ENCODE measurements around the gene MANSC1. TPM values are rescaled to one million over a fixed set of nuclear protein-coding genes. Genes with fewer than 3 reads are reported as not detected.
"Not testable (repeated sequence)": the region's sequence is repeated elsewhere in the genome, so short reads cannot be mapped to it uniquely, and the experiment has no call there.

MANSC1 gene
- total RNA-seq, 1 donor from 2014 or later, result 72.1 TPM

GRCh38 chr12:12319451-12320183 lies 30.4 kb downstream of the MANSC1 start:
- TF ChIP-seq CTCF (IDR thresholded peaks at IDR 0.05), result no peak
- Histone ChIP-seq H3K4me3 (peak overlapping the region in 1 of 2 donors; percentile 14), H3K4me1 (peaks cover 0 to 6% of the 10 kb centered on the region in 2 donors), H3K27ac (peak overlapping the region; percentile 38 to 51), H3K9me3 (no peaks in the 10 kb centered on the region), H3K36me3 (no peaks in the 10 kb centered on the region), H3K27me3 (no peaks in the 10 kb centered on the region)
- no peak for DNase-seq (ENCODE audit: low spot score in 2 of 2)
- intact Hi-C loops (cut with DNase I), result loop anchor here (10.0 kb wide), 1 partner anchor 145 kb away; no protein-coding TSS in a partner anchor

DNA sequence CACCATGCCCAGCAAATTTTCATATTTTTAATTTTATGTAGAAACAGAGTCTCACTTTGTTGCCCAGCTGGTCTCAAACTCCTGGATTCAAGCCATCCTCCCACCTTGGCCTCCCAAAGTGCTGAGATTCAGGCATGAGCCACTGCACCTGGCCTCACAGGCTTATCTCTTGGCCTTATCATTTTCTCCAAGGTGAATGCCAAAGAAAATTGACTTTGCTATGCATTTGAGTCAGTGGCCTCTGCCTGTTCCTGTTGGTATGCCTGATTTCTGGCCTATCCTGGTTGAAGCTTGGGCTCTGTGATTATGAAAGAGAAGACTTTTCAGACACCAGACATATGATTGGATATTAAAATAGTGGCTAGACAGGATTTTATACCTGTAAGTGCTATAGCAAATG lies 34.2 kb downstream of the MANSC1 start:
- intact Hi-C loops (cut with DNase I), result no loop called here

DNA sequence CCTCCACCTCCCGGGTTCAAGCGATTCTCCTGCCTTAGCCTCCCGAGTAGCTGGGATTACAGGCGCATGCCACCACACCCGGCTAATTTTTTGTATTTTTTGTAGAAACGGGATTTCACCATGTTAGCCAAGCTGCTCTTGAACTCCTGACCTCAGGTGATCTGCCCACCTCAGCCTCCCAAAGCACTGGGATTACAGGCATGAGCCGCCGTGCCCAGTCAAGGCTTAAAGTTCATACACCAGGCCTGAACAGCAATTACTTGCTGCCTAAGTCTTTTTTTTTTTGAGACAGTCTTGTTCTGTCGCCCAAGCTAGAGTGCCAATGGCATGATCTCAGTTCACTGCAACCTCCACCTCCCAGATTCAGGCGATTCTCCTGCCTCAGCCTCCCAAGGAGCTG lies 39.3 kb downstream of the MANSC1 start:
- H3K4me1 ChIP-seq; H3K27ac ChIP-seq; H3K9me3 ChIP-seq; H3K4me3 ChIP-seq; H3K36me3 ChIP-seq; intact Hi-C loops (cut with DNase I); DNase-seq (ENCODE audit: low spot score in 2 of 2); H3K27me3 ChIP-seq: not testable (repeated sequence)

More for the DNA sequence above, 34.2 kb downstream of the MANSC1 start:
- Histone ChIP-seq H3K9me3 (no peaks in the 10 kb centered on the region), H3K4me3 (no peak overlapping the region), H3K27me3 (no peaks in the 10 kb centered on the region), H3K36me3 (no peaks in the 10 kb centered on the region), H3K4me1 (peaks cover 0 to 4% of the 10 kb centered on the region in 2 donors), H3K27ac (no peak overlapping the region)
- TF ChIP-seq CTCF (IDR thresholded peaks at IDR 0.05), result no peak
- no peak for DNase-seq (ENCODE audit: low spot score in 2 of 2)

GRCh38 chr12:12305568-12306300 lies 44.3 kb downstream of the MANSC1 start:
- Histone ChIP-seq H3K27me3 (no peaks in the 10 kb centered on the region), H3K36me3 (no peaks in the 10 kb centered on the region), H3K9me3 (no peaks in the 10 kb centered on the region), H3K4me3 (no peak overlapping the region), H3K4me1 (no peaks in the 10 kb centered on the region), H3K27ac (no peak overlapping the region)
- TF ChIP-seq CTCF (IDR thresholded peaks at IDR 0.05), result no peak
- DNase-seq (ENCODE audit: low spot score in 2 of 2), result no peak
- intact Hi-C loops (cut with DNase I), result no loop called here

DNA sequence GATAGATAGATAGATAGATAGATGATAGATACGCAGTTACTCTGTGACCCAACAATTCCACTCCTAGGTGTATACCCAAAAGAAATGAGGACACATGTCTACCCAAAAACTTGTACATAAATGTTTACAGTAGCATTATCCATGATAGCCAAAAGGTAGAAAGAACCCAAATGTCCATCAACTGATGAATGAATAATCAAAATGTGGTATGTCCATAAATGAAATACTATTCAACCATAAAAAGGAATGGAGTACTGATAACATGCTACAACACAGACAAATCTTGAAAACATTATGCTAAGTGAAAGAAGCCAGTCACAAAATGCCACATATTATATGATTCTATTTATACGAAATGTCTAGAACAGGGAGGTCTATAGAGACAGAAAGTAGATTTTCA lies 47.1 kb downstream of the MANSC1 start:
- no peak for TF ChIP-seq CTCF (IDR thresholded peaks at IDR 0.05)
- H3K27me3 ChIP-seq, result no peaks in the 10 kb centered on the region
- H3K27ac ChIP-seq, result no peak overlapping the region
- intact Hi-C loops (cut with DNase I), result no loop called here
- H3K36me3 ChIP-seq, result no peaks in the 10 kb centered on the region
- DNase-seq (ENCODE audit: low spot score in 2 of 2), result no peak
- H3K9me3 ChIP-seq, result no peaks in the 10 kb centered on the region
- H3K4me1 ChIP-seq, result no peaks in the 10 kb centered on the region
- no peak overlapping the region for H3K4me3 ChIP-seq

DNA sequence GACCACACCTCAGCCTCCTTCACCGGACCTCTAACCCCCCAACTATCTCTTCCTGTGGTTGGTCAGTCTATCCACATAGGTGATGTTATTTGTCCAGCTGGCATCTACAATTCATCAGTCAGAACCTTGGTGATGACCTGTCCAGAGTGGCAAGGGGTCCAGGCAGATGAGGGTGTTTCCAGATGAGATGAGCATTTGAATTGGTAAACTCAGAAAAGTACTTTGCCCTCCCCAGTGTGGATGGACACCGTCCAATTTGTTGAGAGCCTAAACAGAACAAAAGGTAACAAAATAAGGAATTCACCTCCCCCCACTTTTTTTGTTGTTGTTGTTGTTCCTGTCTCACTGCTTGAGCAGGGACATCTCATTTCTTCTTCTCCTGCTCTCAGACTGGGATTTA lies 48.9 kb downstream of the MANSC1 start:
- no peak overlapping the region for H3K27ac ChIP-seq
- H3K36me3 ChIP-seq, result no peaks in the 10 kb centered on the region
- intact Hi-C loops (cut with DNase I), result no loop called here
- no peak for DNase-seq (ENCODE audit: low spot score in 2 of 2)
- no peak overlapping the region for H3K4me3 ChIP-seq
- H3K9me3 ChIP-seq, result no peaks in the 10 kb centered on the region
- no peak for TF ChIP-seq CTCF (IDR thresholded peaks at IDR 0.05)
- no peaks in the 10 kb centered on the region for H3K27me3 ChIP-seq
- H3K4me1 ChIP-seq, result no peaks in the 10 kb centered on the region
